ENCODE measurements around the gene AGBL2.
"Not testable (repeated sequence)": the region's sequence is repeated elsewhere in the genome, so short reads cannot be mapped to it uniquely, and the experiment has no call there.

AGBL2 gene

DNA sequence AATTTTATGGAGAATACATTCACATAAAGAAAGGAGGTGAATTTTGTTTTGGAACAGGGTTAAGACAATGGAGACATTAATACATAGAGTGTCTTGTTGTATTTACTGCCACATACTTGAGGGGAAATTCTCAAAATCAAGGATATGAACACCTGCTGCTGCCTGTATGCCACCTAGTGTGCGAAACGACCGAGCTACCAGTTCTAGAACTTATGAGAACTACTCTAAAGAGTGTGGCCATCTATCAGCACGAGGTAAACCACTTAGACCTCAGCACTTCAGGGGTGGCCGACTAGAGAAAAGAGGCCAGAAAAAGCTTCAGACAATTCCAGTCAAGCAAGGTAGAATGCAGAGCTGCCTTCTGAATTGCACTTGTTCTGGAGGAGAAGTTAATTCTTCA lies 1.5 kb upstream of the AGBL2 start:
- H3K4me3 ChIP-seq (ENCODE audit: low read depth, low read length): no peak overlapping the region
- DNase-seq (ENCODE audit: low read depth): no peak
- TF ChIP-seq, protein P1, sequence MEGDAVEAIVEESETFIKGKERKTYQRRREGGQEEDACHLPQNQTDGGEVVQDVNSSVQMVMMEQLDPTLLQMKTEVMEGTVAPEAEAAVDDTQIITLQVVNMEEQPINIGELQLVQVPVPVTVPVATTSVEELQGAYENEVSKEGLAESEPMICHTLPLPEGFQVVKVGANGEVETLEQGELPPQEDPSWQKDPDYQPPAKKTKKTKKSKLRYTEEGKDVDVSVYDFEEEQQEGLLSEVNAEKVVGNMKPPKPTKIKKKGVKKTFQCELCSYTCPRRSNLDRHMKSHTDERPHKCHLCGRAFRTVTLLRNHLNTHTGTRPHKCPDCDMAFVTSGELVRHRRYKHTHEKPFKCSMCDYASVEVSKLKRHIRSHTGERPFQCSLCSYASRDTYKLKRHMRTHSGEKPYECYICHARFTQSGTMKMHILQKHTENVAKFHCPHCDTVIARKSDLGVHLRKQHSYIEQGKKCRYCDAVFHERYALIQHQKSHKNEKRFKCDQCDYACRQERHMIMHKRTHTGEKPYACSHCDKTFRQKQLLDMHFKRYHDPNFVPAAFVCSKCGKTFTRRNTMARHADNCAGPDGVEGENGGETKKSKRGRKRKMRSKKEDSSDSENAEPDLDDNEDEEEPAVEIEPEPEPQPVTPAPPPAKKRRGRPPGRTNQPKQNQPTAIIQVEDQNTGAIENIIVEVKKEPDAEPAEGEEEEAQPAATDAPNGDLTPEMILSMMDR (IDR thresholded peaks at IDR 0.05; ENCODE audit: control insufficient read depth, extremely low read depth, insufficient read depth): peak; percentile 25; the same call in 1 of the 2 replicates

DNA sequence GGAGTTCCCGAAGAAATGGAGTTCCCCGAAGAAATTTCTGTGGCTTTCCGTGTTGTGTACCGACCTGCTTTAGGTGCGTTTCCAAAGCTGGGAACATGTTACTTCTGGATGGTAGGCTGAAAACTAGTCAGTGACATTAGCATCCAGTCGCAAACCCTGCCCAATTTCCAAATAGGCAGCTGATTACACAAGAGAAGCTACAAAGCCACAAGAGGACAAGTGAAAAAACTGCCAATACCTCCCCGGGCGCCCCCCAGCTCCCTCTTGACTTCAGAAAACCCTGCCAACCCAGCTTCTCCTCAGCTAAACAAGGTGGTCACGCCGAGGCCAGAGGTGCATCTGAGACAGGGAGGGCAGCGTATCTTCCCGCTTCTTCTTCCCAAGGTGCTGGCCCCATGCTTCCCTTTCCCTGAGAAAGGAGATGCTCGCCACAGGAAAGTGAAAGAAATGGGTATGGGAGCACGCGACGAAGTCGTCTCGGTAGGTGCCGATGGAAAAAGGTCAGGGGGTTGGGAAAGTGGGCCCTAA lies 551 bp downstream of the AGBL2 start:
- DNase-seq (ENCODE audit: low read depth): no peak
- TF ChIP-seq, protein P1 (IDR thresholded peaks at IDR 0.05; ENCODE audit: control insufficient read depth, extremely low read depth, insufficient read depth): no peak
- H3K4me3 ChIP-seq (ENCODE audit: low read depth, low read length): peak overlapping the region; percentile 28

DNA sequence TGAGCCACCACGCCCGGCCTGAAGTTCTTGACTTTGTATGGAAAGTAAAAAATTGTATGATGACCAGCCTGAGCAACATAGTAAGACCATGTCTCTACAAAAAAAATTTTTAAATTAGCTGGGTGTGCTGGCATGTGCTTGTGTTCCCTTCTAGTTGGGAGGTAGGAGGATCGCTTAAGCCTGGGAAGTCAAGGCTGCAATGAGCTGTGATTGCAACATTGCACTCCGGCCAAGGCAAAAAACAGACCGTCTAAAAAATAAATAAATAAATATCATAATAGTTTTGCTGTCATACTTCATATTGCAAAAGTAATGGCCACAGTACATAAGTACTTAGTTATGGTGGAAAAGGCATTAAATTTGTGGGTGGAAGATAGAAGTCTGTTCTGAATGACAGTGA lies 3.4 kb downstream of the AGBL2 start:
- no peak overlapping the region for H3K4me3 ChIP-seq (ENCODE audit: low read depth, low read length)
- TF ChIP-seq, protein P1 (IDR thresholded peaks at IDR 0.05; ENCODE audit: control insufficient read depth, extremely low read depth, insufficient read depth): no peak
- no peak for DNase-seq (ENCODE audit: low read depth)

DNA sequence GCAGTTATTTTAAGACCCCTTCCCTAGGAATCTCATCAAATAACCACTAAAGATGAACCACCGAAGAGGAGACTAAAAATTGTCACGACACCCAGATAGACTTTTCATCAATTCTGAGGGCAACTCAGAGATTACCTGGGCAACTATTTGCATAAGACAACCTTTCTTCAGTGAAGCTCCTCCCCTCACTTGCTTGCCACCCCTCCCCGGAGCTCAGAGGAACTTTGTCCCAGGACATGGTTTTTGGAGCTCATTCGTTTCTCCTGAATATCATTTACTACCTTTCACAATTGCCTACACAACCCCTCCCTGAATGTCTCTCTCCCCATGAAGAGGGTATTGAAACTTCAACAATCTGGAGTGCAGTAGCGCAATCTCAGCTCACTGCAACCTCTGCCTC lies 3.9 kb downstream of the AGBL2 start:
- no peak for DNase-seq (ENCODE audit: low read depth)
- TF ChIP-seq, protein P1 (IDR thresholded peaks at IDR 0.05; ENCODE audit: control insufficient read depth, extremely low read depth, insufficient read depth): no peak
- H3K4me3 ChIP-seq (ENCODE audit: low read depth, low read length): no peak overlapping the region

DNA sequence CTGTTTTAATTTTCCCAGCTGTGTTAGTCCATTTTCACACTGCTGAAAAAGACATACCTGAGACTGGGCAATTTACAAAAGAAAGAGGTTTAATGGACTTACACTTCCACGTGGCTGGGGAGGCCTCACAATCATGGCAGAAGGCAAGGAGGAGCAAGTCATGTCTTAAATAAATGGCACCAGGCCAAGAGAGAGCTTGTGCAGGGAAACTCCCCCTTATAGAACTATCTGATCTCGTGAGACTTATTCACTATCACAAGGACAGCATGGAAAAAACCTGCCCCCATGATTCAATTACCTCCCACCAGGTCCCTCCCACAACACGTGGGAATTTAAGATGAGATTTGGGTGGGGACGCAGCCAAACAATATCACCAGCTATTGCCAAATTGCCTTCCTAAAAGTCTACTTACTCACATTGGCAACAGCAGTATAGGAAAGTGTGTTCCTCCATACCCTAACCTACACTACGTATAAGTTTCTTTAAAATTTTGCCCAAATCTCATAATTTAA lies 7.8 kb downstream of the AGBL2 start:
- not testable (repeated sequence) for DNase-seq (ENCODE audit: low read depth); H3K4me3 ChIP-seq (ENCODE audit: low read depth, low read length)

DNA sequence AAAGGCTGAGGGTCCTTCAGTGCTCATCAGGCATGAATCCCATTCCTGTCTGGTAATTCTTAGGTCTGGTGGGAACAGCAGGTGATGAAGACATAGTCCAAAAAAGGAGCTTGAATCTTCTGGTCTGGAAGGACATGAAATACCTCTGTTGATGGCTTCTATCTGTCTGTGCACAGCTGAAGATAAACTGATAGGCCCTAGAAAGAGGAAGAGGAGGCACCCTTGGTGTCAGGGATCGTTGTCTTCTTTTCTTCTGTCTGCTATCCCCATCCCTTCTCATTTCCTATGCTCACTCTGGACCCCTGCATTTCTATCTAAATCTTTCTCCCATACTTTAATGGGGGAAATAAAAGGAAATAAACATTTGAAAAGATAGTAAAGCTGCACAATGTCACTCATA lies 9.4 kb downstream of the AGBL2 start:
- no peak overlapping the region for H3K4me3 ChIP-seq (ENCODE audit: low read depth, low read length)
- TF ChIP-seq, protein P1 (IDR thresholded peaks at IDR 0.05; ENCODE audit: control insufficient read depth, extremely low read depth, insufficient read depth): no peak
- no peak for DNase-seq (ENCODE audit: low read depth)

DNA sequence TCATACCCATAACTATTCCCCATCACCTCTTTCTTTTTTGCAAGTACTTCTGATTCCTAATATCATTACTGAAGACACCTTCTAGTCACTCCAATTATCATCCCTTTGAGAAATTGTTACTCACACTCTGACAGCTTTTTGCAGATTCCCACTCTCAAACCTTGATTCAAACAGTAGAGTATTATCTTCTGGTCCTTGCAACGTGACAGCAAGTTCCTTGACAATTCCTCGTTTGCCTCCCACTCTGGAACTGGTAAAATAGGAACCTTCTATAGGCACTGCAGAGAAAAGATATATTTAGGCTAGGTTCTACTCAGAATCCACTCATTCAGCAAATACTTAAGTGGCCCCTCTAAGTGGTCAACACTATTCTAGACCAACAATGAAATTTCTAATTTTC lies 23.2 kb downstream of the AGBL2 start:
- TF ChIP-seq, protein P1 (IDR thresholded peaks at IDR 0.05; ENCODE audit: control insufficient read depth, extremely low read depth, insufficient read depth): no peak
- no peak overlapping the region for H3K4me3 ChIP-seq (ENCODE audit: low read depth, low read length)
- no peak for DNase-seq (ENCODE audit: low read depth)

Data from LNCaP clone FGC (cell line).